Activated T-cell treated with anti-CD3 and anti-CD28 coated beads for 4 hours (primary cell): ENCODE measurements around the gene ERC2.
"Not testable (repeated sequence)": the region's sequence is repeated elsewhere in the genome, so short reads cannot be mapped to it uniquely, and the experiment has no call there.

Experiments used
- DNase-seq: peaks from one replicate; pipeline ENCODE4 v3.0.0-alpha.2; 2020

The ERC2 gene

GRCh38 chr3:55527361-55527760 lies 940.9 kb downstream of the ERC2 start:
- no peak for DNase-seq

GRCh38 chr3:55526332-55527030 lies 941.8 kb downstream of the ERC2 start:
- DNase-seq = no peak

- DNase-seq = no peak
Measured at GRCh38 chr3:55525436-55525835, 942.8 kb downstream of the ERC2 start.

GRCh38 chr3:55524565-55525244 lies 943.6 kb downstream of the ERC2 start:
- DNase-seq = no peak

- no peak for DNase-seq
Measured at GRCh38 chr3:55523471-55523870, 944.8 kb downstream of the ERC2 start.

- DNase-seq = no peak
Measured at GRCh38 chr3:55521738-55522421, 946.4 kb downstream of the ERC2 start.

- DNase-seq = no peak
Measured at GRCh38 chr3:55521064-55521737, 947.1 kb downstream of the ERC2 start.

- DNase-seq = no peak
Measured at GRCh38 chr3:55519019-55519418, 949.2 kb downstream of the ERC2 start.

GRCh38 chr3:55518451-55518850 lies 949.8 kb downstream of the ERC2 start:
- DNase-seq = no peak

GRCh38 chr3:55516392-55517030 lies 951.8 kb downstream of the ERC2 start:
- no peak for DNase-seq

GRCh38 chr3:55515550-55516246 lies 952.6 kb downstream of the ERC2 start:
- DNase-seq = no peak

GRCh38 chr3:55514962-55515361 lies 953.3 kb downstream of the ERC2 start:
- no peak for DNase-seq

- no peak for DNase-seq
Measured at GRCh38 chr3:55512571-55513343, 955.5 kb downstream of the ERC2 start.

- no peak for DNase-seq
Measured at GRCh38 chr3:55511895-55512570, 956.2 kb downstream of the ERC2 start.

- DNase-seq = no peak
Measured at GRCh38 chr3:55508335-55508734, 959.9 kb downstream of the ERC2 start.

- DNase-seq = no peak
Measured at GRCh38 chr3:55507808-55508207, 960.5 kb downstream of the ERC2 start.

GRCh38 chr3:55505776-55506175 lies 962.5 kb downstream of the ERC2 start:
- no peak for DNase-seq

GRCh38 chr3:55505102-55505501 lies 963.2 kb downstream of the ERC2 start:
- not testable (repeated sequence) for DNase-seq

GRCh38 chr3:55501905-55502304 lies 966.4 kb downstream of the ERC2 start:
- no peak for DNase-seq

- no peak for DNase-seq
Measured at GRCh38 chr3:55500555-55501330, 967.5 kb downstream of the ERC2 start.
